ENCODE data around the gene USP35. TPM values are rescaled to one million over a fixed set of nuclear protein-coding genes. Genes with fewer than 3 reads are reported as not detected.

Gene USP35
- 6.2 and 7.9 TPM in 2 replicates for total RNA-seq

GRCh38 chr11:78188286-78189173, at the start of gene USP35, which contains the start of gene KCTD21:
Gene USP35, plus strand, starts transcription at chr11:78188919. Its CDS starts 7,327 bp downstream, at chr11:78196246.
Gene KCTD21, minus strand, starts transcription at chr11:78188626. Its CDS starts 14,072 bp downstream, at chr11:78174554.

GRCh38 chr11:78139422-78140391, 49.0 kb upstream of the USP35 start, which contains the start of gene ALG8:
Gene ALG8, minus strand, starts transcription at chr11:78139626. Its CDS starts 38 bp downstream, at chr11:78139588.

Other genes with a start within 250 kb of the USP35 start
- gene INTS4, start 194.3 kb upstream of the USP35 start, total RNA-seq = 34.4 and 44.5 TPM in 2 replicates
- 0.32 and 0.91 TPM in 2 replicates for gene KCTD14, start 165.6 kb upstream of the USP35 start, total RNA-seq
- gene THRSP, start 125.1 kb upstream of the USP35 start, total RNA-seq = not detected in 2 replicates
- gene NDUFC2, start 109.1 kb upstream of the USP35 start, total RNA-seq = 109 and 122 TPM in 2 replicates
- gene ALG8, start 49.3 kb upstream of the USP35 start, total RNA-seq = 21.4 and 61.9 TPM in 2 replicates
- gene KCTD21, start 293 bp upstream of the USP35 start, total RNA-seq = 3.8 and 3.9 TPM in 2 replicates
- 16.6 and 21.6 TPM in 2 replicates for gene GAB2, start 228.9 kb downstream of the USP35 start, total RNA-seq

Measured in epithelial cell of umbilical artery (primary cell).